EH (cell line): ENCODE measurements around the gene NKPD1.

Experiments used
- DNase-seq: peaks from one replicate; pipeline ENCODE4 v3.0.0-alpha.2; 2015; ENCODE audit warnings: low read depth

NKPD1 gene

GRCh38 chr19:45117167-45117594 lies 43.6 kb downstream of the NKPD1 start:
- DNase-seq = no peak

- no peak for DNase-seq
Observed at GRCh38 chr19:45115809-45116615, 44.8 kb downstream of the NKPD1 start.

- DNase-seq = no peak
Observed at GRCh38 chr19:45114116-45114515, 46.7 kb downstream of the NKPD1 start.

GRCh38 chr19:45113628-45114027 lies 47.2 kb downstream of the NKPD1 start:
- DNase-seq = no peak

GRCh38 chr19:45112111-45112827 lies 48.5 kb downstream of the NKPD1 start:
- DNase-seq = no peak
